Measurements from ENCODE around the gene SLK.

Gene SLK

DNA sequence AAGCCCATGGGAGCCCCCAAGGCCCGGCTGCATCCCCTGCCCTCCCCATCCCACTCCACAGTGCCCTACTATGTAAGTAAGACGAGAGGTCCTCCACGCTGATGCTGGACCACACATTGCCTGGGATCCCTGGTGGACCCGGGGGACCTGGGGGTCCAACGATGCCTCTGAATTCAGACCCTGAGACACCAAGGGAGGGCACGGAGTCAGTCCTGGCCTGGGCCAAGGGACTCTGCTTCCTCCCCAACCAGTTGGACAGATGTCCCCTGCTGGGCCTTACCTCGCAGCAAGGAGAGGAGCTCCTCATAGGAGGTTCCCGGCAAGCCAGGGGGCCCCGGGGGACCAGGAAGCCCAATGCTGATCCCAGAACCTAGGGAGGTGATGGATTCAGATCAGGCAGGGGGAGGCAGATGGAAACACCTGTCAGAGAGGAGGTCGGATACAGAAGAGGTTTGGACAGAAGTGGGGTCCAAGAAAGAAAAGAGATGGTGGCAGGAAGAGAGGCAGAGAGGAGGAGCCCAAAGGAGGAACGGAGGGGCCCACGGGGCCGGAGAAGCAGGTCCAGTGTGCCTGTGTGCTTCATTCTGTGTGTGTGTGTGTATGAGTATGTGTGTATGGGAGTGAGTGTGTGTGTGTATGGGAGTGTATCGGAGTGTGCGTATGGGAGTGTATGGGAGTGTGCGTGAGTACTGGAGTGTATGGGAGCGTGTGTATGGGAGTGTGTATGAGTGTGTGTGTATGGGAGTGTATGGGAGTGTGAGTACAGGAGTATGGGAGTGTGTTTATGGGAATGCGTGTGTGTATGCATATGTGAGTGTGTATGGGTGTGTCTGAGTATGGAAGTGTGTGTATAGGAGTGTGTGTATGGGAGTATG, 68.5 kb downstream of the SLK start:
- no peak for DNase-seq

DNA sequence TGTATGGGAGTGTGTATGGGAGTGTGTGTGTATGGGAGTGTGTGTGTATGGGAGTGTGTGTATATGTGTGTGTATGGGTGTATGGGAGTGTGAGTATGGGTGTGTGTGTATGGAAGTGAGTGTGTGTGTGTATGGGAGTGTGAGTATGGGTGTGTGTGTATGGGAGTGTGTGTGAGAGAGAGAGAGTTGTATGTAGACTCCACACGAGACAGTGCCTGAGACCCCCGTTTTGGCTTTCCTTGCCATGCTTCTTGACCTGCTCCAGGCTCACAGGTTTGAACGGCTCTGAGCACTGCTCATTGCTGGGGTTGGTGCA, 69.1 kb downstream of the SLK start:
- no peak for DNase-seq

DNA sequence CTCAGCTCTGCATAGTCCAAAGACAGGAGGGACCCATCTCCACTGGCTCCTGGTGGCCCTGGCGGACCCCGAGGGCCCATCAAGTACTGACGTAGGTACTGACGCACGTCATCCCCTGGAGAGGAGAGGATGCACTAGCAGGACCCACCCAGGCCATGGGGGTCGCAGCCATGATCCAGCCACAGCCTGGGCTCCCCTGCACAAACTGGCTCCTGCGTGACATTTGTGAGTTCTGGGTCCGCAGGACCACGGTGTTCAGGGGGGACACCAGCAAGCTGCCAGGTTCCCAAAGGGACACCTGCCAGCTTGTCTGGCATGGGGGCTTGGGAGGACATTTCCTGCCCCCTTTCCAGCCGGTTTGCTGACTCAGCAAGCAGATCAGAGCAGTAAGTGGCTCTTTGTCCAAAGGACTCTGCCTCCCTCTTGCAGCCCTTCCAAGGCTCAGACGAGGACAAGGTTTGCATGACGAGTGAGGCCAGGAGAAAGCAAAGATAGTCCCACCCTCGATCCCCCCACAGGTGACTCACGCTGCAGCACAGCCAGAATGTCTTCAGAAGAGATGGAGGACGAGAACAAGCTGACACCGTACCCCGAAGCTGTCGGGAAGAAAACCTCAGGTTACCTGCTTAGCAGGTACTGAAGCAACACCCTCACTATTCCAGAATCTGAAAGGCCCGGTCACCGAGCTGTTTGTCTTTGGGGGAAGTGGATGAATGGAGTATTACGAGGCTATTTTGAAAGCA, 69.7 kb downstream of the SLK start:
- no peak for DNase-seq

DNA sequence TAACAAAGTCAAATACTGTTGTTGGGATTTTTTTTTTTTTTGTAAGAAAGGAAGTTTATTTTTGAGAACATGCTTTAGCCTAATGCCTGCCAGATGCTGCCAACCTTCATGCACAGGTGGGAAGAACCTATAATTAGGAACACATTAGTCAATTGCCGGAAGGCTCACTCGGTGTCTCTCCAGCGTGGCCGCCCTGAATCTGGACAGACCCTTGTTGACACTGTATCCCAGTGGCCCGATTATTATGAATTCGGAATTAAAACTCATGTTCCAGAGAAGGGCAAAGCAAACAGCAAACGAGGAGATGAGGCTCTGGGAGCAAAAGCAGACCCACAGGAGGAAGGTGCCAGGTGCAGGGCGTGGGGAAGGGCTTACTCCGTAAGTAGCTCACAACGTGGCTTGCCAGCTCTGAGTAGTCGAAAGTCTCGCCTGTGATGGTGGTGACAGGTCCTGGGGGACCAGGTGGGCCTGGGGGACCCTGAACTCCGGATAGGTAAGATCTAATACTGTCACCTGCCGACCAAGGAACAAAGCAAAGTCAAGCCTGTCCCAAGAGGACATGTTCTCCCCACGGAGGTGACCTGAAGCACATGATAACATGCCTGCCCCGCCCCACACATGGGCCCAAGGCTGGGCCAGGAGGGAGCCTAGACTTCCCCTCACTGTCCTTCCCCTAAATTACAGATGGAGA, 70.5 kb downstream of the SLK start:
- DNase-seq, result no peak

DNA sequence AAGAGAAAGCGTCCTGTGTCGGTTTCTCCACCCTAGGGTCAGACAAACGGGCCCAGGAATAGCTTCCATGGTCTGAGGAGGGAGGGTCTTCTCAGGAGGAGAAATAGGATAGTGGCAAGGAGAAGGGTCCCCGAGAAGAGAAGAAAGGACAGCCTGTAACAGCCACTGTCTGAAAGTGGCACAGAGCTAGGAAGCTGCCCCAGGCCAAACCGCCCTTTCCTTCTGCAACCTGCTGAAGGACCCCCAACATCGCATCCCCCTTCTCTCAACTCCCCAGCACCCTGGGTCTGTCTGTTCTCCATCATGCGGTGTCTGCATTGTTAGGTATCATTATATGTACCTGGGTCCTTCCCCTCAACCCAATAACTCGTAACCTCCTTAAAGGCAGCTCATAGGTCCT, 71.6 kb downstream of the SLK start:
- no peak for DNase-seq

DNA sequence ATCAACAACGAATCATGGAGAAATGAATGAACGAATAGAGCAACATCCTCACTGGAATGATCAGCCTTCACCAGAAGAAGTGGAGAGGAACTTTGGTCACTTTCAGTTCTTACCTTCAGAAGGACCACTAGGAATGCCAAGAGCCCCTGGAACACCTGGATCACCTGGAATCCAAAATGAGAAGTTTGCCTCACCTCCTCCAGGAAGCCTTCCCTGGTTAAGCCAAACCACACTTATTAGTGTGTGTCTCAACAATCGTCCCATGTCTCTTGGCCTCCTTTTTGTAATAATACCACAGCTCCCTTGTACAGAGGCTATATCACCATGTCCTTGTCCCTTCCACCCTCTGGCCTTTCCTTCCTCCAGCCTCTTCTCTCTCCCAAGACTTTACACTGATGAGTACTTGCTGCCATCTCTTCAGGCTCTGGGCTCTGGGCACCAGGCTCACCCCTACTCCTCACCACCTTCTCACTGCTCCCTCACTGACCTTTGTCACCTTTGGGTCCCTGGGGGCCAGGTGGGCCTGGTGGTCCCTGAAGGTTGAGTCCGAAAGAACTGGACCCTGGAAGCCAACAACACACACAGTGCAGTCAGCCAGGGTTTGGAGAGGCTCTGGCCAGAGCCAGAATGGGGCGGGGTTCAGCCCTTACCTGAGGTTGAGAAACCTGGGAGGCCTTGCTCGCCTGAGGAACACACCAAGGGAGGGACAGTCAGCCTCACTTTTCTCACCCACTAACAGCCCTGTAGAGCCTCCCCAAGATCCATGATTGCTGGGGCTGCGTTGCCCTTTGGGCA, 72.2 kb downstream of the SLK start:
- no peak for DNase-seq

DNA sequence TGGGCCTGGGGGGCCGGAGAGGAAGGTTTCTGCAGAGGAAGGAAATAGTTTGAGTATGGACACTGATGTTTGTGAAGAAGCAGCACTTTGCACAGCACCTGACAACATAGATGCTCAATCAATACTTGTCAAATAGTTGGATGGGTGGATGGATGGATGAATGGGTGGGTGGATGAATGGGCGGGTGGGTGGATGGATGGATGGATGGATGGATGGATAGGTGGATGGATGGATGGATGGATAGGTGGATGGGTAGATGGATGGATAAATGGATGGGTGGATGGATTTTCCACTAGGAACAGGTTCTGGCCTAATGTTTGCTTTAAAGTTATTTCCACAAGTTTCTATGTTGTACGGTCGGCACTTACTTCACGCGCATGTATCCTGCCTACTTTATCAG, 73.4 kb downstream of the SLK start:
- no peak for DNase-seq

DNA sequence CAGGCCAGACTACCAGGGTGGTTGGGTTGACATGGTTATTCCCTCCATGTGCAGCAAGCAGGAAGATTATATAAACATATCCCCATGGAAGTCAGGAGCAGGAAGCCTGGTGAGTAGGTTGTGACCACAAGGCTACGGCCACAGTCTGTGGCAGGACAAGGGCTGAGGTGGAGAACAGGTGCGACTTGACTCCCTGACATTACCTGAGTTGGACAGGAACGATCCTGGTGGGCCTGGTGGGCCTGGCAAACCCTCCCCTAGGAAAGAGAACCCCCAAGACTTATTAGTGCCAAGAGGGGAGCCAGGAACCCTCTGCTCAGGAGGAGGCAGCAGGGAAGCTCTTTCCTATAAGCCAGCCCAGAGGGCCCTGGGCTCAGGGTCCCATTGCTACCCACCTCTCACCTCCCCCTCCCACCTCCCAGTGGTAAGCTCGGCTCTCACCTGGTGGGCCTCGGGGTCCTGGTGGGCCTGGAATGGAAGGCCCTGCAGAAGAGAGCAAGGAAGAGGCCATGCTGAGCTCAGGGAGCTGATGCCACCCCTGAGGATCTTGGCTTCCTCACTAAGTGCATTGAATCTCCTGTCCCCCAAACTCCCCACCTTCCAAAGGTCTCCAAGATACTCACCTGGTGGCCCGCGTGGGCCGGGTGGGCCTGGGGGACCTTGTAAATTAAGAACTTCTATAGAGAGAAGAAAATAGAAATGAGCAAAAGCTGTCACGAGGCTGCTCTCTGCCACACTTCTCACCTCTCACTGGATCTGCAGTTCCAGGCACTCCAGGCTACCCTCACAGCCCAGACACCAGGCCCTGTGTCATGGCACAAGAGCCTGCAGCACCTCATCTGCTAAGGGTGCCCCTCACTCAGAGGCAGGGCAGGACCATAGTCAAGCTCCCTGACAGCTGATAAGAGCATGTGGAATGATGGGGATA, 74.2 kb downstream of the SLK start:
- DNase-seq, result no peak

DNA sequence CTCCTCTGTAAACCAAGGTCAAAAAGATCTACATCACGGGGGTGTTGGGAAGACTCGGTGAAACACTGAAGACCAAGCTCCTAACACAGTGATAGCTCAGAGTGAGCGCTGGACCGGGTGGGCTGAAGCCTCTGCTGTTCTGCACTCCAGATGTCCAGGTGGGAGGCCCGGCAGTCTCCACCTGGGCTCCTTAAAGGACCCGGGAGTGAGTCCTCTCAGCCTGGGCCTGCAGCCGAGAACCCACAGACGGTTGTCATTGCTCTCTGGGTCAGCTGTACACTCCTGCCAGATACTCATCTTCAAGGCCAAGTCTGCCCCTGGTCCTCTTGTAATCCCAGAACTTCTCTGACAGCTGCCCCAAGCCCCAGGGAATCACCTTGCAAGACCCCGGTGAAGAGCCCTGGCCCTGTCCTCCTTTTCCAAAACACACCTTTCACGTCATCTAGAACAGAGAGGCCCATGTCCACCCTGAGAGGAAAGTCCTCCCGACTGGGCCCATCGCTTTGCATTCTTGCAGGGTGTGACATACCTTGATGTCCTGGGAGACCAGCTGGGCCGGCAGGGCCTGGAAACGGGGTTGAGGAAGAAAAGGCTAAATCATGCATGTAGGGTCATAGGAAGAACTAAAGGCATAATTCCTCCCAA, 75.1 kb downstream of the SLK start:
- DNase-seq, result no peak

DNA sequence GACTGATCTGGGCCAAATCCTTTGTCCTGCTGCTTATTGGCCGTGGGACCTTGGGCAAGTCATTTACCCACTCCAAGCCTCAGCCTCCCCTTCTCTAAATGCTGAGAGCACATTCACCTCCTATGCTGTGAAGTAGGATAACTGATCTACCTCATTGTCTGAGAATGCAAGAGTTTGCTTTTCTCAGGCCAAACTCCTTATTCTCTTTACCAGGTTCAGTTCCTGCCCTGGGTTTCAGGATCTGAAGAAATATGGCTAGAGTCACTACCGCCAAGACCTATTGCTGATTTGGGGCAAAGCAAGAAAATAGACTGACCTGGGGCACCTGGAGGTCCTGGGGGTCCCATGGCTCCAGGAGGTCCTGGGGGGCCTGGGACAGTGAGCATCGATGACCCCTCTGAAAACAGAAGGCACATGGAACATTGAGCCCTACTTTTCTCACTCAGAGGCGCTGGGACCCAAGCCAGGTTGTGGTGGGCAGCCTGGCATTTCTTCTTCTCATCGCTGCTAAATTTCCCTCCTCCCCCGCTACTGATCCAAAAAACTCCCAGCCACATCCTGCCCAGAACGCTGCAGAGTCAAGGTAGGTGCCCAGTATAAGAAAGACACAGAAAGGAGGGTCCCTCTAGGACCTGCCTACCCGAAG, 76.4 kb downstream of the SLK start:
- no peak for DNase-seq

DNA sequence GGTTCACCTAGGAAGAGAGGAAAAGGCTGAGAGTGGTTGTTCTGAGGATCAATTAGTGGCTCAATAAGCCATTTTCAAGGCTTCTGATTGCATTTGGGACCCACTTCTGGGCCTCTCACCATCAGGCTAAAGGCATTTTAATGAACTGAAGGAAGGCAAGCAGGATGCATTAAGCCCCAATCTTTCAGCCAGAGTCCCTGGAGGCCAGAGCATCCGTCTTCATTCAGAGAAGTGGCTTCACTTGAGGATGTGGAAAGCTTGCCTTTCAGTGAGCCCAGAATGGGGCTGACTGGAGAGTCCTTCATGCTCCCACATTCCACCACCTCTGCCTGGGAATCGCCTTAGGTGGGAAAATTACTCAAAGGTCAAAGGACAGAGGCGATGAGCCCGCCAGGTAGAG, 76.9 kb downstream of the SLK start:
- no peak for DNase-seq

DNA sequence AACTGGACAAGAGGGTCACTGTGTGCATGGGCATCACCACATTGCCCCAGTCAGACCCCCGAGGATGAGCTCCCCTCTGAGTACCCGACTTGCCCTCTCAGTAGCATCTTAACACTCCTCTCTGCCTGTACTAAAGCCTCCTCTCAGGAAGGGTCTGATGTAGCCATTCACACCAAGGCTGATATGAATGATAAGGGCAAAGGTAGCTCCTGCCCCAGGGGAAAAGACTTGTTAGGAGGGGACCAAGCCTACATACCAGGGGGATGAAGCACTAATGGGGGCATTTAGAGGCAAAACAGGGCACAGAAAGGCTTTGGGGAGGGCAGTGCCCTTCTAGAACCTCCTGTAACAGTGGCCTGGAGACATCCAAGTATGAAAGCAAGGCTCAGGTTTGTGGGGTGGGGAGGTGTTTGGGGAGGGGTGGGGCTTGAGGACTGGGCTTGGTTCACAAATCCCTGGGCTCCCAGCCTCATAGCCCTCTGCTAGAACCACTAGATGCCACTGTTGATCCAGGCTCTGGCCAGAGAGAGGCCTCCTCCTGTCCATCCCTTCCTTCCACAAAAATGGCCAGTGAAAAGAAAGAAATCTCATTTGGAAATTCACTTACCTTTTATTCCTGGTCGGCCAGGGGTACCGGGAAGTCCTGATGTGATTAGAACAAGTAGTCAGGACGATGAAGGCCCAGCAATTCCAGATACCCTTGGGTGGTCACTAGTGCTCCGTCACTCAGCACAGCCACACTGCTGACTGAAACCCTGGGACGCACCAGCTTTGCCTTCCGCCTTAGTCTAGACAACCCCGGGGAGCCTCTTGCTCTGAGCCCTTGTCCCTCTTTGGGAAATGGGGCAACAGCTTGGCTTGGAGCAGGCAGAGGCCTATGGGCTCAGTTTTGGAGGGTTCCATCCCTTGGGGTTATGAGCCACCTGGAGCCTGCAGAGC, 78.5 kb downstream of the SLK start:
- DNase-seq, result peak in 1 of 2 experiments; percentile 47

DNA sequence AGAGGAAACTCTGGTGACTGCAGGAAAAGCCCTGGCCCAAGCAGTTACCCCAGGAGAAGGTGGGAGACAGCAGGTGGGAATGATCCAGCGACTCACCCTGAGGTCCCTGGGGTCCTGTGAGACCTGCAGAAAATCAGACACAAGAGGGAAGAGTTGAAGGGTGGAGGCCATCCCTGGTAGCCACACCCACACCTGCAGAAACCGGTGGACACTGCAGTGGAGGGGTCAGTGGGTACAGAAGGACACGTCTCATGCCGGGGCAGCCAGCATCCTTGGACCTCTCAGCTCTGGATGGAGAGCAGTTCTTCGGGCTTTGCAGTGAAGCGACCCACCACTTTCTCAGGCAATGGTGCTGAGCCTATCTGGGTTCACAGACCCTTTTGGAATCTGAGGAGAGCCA, 79.7 kb downstream of the SLK start:
- no peak for DNase-seq

DNA sequence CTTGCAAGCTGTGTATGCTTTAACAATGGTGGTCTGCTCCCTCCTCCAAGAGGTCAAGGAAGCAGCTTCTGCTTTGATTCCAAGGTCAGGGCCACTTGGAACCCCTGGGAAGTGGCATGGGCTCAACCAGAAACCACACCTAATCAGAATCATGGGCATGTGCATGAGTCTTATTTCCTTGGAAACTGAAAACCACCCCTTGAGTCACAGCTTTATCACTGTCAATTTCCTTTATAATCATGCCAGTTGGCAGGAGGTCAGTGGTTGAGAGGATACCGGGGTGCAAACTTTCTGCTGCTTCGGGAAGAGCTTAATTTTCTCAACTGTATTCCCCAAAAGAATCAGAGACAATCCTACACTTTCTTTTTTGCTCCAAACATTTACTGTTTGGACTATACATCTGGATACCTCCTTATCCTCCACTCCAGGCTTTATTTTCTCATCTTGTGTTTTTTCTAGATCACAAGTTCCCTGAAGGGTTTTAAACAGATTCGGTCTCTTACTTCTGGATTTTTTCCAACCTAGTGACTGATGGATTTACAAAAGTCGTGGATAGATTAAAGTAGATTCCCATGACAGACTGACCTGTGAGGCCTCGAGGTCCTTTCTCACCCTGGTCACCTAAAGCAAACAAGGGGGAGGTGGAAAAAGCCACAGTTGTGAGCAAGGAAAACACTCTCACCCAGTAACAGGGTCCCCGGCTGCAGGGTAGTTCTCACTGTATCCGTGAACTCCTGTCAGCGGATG, 82.7 kb downstream of the SLK start:
- no peak for DNase-seq

DNA sequence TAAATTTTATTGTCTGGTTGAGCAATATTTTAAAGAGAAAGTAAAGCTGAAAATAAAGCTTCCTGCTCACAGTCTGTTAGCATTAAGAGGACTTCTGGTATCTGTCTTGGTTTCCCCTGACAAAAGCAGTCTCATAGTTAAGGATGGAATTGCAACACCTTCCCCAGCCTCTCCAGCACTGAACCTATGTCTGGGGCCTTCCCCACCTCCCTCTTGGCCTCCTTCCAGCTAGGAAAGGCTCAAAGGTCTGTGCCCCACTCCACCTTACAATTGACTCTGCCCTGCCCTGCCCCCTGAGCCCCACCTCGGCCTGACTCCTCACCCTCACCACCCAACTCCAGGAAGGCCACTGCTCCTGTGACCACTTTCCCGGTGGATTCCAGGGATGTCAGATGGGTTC, 85.5 kb downstream of the SLK start:
- DNase-seq, result no peak

DNA sequence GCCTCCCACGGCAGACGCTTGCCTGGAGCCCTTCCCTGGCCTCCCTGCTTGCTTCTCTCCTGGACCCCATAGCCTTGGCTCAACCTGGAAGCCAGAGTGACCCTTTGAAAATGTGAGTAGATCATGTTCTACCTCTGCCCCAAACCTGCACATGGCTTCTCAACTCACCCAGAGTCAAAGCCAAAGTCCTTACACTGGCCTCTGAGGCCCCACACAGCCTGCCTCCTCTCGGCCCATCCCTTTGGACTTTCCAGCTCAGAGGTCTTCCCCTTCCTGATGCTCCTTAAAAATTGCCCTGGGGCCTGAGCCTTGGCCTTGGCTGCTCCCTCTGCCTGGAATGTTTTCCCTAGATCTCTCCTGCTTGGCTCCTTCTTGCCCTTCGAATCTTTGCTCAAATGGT, 86.3 kb downstream of the SLK start:
- DNase-seq, result no peak

DNA sequence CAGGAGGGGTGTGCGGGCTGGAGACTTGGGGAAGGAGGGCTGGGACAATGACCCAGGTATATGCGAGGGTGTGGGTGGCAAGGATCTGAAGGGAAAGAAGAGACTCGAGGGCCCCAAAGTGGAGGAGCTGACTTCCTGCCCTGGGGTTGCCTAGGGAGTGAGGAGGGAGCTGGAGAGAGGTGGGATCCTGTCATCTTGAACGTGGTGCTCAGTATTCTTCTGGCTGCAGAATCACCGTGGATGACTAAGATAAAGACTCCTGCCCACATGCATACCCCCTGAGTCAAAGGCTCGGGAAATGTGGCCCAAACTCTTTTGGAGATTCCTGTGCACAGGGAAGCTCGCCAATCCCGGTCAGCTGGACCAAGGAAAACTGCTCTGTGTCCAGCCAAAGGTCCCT, 87.5 kb downstream of the SLK start:
- no peak for DNase-seq

DNA sequence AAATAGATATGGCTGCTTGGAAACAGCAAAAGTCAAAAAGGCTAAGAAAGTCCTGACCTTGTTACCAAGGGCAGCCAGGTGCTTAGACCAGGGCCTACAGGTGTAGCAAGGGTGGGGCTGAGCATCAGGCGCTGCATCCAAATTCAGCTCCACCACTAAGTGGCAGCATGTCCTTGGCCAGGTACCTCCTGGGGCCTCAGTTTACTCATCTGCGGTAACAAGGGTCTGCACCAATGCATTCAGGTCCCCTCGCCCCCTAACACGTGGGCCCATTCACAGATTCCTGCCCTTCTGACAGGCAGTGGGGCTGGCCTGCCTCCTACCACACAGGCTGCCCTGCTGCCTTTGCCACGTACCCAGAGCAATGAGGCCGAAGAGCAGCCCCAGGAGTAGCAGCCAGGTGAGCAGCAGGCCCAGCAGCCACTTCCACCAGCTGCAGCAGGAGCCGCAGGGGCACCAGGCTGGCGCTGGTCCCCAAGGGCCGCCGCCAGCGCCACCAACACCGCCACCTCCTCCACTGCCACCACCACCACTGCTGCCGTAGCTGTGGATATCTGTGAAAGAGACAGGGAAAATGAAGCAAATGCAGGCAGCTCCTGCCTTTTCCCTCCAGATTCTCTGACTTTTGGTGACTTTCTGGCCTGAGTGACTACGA, 89.8 kb downstream of the SLK start:
- DNase-seq, result no peak
